Measurements from ENCODE around the gene POMZP3. TPM values are rescaled to one million over a fixed set of nuclear protein-coding genes. Genes with fewer than 3 reads are reported as not detected.
"Not testable (repeated sequence)": the region's sequence is repeated elsewhere in the genome, so short reads cannot be mapped to it uniquely, and the experiment has no call there.

Gene POMZP3
- total RNA-seq, 1 donor from 2014 or later: 1.0 TPM

- not testable (repeated sequence) for DNase-seq
Observed at GRCh38 chr7:76586585-76587315, 40.3 kb downstream of the POMZP3 start.

DNA sequence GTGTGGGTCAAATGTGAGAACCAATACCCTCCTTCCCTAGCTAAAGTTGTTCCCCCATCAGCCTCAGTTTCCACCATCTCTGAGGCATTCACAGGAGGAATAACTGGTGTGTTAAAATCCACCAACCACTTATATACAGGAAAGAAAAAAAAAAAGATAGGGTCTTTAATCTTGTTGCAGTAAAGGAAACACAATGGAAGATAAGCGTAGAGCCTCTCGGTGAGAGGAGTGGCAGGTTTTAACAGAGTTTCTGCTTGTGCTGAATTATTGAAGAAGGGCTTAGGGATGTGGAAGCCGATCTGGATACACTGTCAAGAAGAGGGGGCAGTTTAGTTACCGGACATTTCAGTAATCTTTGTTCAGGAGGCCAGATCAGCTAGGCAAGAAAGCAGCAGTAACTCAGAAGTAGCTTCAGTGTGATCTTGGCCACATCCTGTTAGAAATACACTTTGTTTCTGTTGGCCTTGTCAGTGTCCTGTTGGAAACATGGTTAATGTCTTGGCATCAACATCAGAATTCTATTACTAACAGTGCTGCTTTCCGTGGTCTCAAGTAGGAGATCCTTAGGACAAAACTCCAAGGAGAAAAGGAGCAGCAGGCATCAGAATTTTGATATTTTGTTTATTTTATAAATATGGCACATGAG is 43.3 kb downstream of the POMZP3 start:
- DNase-seq: peak; percentile 52

DNA sequence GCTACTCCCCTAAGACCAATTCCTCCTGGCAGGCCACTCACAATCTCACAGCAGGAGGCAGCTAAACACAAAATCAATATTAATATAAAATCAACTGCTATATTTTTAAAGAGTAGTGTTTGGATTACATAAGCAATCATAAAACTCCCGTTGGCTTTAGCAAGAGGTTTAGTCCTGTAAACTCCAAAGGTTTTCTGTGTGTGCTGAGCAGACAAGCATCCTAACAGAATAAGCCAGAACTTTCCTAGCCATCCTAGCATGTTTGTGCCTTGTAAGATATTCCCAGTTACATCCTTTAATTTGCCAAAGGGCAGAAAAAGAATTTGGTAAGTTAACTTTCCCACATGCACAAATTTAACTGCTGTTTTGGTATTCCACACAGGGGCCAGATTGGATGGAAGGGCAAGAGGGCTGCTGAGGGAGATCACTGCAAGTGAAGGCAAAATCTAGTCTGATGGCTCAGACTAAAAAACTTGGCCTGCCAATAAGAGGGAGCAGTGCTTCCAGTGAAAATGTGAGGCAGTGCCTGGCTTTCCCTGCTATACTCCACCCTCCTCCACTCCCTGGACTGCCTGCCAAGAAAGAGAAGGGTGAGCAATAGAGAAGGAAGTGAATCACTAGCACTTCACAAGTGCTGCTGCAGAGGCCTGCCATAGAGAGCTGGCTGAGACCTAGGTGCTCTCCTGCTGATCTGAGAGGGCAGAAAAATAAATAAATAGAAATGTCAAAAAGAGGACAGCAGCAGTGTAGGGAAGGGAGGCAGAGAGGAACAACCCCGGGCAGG is 44.0 kb downstream of the POMZP3 start:
- DNase-seq: peak; percentile 74

- not testable (repeated sequence) for DNase-seq
Observed at GRCh38 chr7:76575919-76576655, 51.0 kb downstream of the POMZP3 start.

DNA sequence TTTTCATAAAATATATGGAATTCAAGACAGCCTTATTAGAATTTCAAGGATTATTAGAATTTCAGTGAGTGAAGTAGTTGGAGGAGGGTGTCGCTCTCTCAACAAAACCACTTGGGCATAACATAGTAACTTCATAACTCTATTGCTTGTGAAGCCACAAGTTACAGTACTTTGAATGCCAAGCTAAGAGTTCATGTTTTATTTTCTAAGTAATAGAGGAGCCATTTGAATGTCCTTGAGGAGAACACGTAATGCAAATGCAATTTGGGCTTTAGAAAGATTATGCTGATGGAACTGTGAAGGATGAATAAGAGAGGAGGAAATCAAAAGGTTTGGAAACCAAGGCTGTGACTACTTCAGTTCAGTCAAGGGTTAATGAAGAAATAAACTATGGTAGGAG is 51.6 kb downstream of the POMZP3 start:
- DNase-seq: not testable (repeated sequence)

DNA sequence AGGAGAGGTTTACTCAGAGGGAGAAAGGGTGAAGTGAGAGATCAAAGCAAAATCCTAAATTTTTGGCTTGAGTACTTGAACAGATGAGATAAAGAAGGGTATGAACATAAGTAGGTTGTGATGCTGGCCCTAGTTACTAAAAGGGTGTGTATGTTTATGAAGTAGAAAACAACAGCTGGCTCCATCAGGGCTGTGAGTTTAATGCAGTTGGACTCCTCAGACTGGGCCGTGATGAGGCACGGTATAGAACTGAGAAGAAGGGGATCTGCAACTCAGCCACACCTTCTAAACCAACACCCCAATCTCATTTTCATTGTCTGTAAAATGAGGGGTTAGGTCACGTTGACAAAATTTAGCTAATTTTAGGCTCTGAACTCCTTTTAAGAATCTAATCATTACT is 54.8 kb downstream of the POMZP3 start:
- DNase-seq: peak; percentile 48

GRCh38 chr7:76570324-76570775 is 56.7 kb downstream of the POMZP3 start:
- not testable (repeated sequence) for DNase-seq

DNA sequence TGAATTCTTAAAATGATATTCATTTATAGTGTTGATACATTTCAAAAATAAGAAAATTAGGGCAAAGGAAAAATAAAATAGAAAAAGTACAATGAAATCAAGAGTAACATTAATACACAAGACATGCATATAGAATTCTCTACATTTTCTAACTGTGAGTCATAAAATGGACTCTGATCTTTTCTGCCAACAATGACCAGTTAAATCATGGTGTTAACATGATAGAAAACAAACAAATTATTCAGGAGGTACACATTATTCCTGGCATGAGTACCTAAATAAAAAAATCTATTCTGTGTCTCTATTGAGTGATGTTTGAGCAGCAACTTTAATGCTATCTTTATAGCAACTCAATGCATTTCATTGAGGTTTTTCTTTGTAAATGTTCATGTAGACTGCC is 58.3 kb downstream of the POMZP3 start:
- DNase-seq: not testable (repeated sequence)

GRCh38 chr7:76567753-76568152 is 59.3 kb downstream of the POMZP3 start:
- not testable (repeated sequence) for DNase-seq

- not testable (repeated sequence) for DNase-seq
Observed at GRCh38 chr7:76567311-76567710, 59.8 kb downstream of the POMZP3 start.

DNA sequence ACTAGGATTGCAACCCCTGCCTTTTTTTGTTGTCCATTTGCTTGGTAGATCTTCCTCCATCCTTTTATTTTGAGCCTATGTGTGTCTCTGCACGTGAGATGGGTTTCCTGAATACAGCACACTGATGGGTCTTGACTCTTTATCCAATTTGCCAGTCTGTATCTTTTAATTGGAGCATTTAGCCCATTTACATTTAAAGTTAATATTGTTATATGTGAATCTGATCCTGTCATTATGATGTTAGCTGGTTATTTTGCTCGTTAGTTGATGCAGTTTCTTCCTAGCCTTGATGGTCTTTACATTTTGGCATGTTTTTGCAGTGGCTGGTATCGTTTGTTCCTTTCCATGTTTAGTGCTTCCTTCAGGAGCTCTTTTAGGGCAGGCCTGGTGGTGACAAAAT is 62.1 kb downstream of the POMZP3 start:
- DNase-seq: not testable (repeated sequence)

GRCh38 chr7:76561342-76561741 is 65.7 kb downstream of the POMZP3 start:
- not testable (repeated sequence) for DNase-seq

DNA sequence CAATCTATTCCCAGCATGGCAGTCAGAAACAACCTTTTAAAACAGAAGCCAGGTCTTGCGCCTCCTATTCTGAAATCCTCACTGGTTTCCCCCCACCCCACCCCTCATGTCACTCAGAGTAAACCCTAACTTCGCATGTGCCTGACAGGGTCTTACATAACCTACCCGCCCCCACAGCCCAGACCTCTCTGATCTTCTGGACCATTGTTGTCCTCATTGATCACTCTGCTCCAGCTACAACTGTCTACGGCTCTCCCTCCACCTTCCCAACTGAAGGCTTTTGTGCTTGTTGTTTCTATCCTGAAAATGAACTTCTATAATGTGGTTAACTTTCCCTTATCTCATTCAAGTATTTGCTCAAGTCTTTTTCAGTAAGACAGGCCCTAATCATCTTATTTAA is 66.9 kb downstream of the POMZP3 start:
- DNase-seq: not testable (repeated sequence)

Other genes starting within 250 kb of the POMZP3 start
- gene SSC4D, start 217.6 kb downstream of the POMZP3 start, total RNA-seq: 0.41 TPM
- 2.1 TPM for gene ZP3, start 202.3 kb downstream of the POMZP3 start, total RNA-seq
- 13.5 TPM for gene DTX2, start 165.6 kb downstream of the POMZP3 start, total RNA-seq
- 2.2 TPM for gene UPK3B, start 116.7 kb downstream of the POMZP3 start, total RNA-seq
- gene SPDYE16, start 84.0 kb downstream of the POMZP3 start, total RNA-seq: 0.72 TPM

Data from tongue (tissue), 2 donors.